GM18520 (cell line): ENCODE measurements around the gene RARA.
A peak's percentile ranks its signal among the peaks of the same experiment; 100 is the strongest.
"Not testable (repeated sequence)": the region's sequence is repeated elsewhere in the genome, so short reads cannot be mapped to it uniquely, and the experiment has no call there.

Experiments
- ATAC-seq: cut with Tn5 transposase; IDR thresholded peaks from one replicate; pipeline ENCODE4 v1.9.1; 2021; ENCODE audit not compliant: unreplicated experiment

RARA gene

DNA sequence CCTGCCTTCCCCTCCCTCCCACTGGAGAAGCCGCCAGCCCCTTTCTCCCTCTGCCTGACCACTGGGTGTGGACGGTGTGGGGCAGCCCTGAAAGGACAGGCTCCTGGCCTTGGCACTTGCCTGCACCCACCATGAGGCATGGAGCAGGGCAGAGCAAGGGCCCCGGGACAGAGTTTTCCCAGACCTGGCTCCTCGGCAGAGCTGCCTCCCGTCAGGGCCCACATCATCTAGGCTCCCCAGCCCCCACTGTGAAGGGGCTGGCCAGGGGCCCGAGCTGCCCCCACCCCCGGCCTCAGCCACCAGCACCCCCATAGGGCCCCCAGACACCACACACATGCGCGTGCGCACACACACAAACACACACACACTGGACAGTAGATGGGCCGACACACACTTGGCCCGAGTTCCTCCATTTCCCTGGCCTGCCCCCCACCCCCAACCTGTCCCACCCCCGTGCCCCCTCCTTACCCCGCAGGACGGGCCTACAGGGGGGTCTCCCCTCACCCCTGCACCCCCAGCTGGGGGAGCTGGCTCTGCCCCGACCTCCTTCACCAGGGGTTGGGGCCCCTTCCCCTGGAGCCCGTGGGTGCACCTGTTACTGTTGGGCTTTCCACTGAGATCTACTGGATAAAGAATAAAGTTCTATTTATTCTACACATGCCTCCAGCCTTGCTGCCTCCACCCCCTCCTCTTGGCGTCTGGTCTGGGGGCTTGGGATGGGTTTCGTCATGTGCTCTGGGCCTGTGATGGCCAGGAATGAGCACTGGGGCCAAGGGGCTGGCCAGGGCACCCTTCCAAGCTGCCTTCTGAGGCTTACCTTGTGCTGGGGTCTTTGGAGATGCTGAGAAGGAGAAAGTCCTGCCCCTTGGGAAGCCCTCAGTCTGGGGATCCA is 48.3 kb downstream of the RARA start:
- no peak for ATAC-seq

DNA sequence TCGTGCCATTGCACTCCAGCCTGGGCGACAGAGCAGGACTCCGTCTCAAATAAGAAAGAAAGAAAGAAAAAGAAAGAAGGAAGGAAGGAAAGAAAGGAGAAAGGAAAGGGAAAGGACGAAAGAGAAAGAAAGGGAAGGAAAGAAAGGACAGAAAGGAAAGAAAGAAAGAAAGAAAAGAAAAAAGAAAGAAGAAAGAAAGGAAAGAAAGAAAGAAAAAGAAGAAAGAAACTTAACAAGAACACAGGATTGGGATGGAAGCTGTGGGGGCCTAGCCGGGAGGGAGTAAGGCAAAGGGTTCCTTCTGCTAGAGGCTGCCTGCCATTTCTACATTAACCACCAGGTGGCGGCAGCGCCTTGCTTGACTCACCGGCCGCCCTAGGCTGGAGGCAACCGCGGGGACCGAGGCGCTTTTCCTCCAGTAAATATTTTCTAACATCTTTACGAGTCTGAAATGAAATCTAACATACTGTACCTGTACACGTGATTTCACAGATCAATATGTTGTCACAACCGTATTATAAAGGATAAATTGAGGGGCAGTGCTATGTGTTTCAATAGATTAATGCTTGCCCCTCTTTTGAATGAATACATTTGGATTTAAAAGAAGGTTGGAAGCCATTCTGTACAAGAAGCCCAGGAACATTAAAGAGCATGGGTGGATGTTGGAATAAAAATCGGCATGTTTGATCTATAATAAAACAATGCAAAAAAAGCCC is 49.5 kb downstream of the RARA start:
- ATAC-seq, result peak; percentile 36

DNA sequence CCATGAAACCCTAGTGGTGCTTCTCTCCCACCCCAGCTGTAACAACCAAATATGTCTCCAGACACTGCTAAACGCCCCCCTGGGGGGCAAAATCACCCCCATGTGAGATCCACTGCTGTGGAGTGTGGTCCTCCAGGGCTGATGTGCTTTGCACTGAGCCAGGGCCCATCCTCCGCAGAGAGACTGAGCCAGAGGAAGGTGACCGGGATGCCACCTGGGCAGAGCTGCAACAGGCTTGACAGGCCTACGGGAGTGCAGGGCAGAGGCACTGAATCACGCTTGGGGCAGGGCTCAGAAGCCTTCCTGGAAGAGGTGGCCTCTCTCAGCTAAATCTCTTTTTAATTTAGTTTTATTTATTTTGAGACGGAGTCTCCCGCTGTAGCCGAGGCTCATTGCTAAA is 51.1 kb downstream of the RARA start:
- ATAC-seq, result no peak

DNA sequence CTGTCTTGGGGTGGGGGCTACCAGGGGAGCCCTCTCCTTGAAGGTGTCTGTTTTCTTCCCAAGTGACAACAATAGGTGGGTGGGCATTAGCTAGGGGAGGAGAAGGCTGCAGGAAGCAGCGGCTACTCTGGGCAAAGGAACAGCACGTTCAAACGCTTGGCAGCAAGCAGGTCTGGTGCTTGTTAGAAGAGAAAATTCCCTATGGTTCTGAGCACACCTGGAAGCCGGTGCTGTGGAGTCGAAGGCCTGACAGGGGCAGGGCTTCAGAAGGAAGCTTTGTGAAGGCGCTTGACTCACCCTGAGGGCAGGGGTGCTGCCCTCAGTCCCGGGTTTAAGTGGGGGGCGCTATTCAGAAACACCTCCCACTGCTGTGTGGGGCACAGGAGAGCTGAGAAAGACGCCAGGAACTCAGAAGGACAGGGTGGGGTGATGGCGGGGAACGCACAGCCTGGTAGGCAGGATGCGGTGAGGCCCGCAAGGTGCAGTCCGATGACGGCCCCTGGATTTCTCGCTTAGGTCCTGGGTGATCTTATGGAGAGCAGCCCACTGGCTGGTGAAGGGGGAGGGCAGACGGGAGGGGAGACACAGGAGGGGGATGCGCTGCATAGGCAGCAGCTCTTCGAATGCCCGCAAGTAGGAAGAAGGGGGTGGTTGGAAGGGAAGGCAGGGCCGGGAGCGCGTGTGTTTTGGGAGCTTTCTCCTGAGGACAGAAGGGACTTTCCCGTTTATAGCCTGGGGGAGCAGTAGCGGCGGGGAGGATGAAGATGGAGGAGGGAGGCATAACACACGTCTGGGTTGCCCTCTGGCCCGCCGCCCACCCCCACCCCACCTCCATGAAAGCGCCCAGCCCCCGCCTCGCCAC is 52.3 kb downstream of the RARA start:
- no peak for ATAC-seq

DNA sequence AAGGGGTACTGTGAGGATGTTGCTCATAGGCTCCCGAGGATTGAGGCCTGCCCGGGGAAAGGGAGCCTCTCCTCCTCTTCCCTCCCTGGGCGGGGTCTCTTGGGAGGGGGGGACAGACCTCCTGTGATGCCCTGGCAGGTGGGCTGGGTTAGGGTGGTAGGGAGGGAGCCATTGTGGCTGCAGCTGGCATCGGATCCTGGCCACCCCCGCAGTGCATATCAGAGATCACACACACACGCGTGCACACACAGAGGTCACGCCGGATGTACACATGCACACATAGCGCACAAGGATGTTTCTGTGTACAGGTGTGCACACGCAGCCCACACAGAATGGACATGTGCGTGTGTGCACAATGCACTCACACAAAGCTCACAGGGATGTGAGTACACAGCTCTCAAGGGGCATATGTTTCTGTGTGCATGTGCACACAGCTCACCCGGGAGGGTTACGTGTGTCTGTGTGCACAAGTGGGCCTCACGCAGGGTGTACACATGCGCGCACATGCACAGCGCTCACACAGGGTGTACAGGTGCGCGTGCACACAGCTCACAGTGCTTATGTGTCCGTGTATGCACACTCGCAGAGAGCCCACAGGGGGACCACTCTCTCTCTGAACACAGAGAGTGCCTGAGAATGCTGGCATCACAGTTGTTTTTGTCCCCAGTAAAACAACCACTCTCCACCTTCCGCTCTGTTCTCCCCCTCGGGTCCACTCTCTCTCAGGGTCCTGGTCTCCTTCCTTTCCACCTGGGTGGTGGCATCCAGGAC is 53.1 kb downstream of the RARA start:
- ATAC-seq, result no peak

DNA sequence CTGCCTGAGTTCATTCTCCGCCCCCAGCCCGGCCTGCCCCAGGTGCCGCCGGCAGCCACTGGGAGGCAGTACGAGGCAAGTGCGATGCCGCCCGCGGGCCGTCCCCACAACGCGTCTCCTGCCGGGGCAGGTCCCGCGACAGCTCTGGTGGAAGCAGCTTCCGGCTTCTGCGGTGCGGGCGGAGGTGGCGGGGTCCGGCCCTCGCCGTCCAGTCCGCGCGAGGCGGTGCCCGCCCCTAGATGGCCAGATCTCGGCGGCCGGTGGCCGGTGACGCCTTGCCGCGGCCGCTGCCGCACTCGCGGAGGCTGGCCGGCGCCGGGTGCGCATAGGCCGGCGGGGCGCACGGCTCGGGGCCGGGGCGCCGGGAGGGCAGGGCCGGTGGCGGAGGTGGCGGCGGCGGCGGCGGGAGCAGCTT is 53.7 kb downstream of the RARA start:
- ATAC-seq, result peak; percentile 64

DNA sequence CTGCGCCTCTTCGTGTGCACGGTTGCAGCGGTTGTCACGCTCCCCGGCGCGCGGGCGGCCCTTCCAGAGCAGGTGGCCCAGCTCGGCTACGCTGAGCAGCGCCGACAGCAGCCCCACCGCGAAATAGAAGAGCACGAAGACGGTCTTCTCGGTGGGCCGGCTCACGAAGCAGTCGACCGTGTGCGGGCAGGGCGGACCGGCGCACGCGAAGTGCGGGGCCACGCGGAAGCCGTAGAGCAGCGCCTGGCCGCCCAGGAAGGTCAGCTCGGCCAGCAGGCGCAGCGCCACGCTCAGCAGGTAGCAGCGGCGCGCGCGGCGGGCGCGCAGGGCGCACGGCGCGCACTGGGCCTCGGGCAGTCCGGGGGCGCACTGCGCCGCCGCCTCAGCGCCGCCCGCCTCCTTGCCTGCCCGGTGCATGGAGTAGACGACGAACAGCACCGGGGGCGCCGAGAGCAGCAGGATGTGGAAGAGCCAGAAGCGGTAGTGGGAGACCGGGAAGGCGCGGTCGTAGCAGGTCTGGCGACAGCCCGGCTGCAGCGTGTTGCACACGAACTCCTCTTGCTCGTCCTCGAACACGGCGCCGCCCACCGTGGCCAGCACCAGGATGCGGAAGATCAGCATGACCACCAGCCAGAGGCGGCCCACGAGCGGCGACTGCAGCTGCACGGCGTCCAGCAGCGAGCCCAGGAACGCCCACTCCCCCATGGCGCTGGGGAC is 54.3 kb downstream of the RARA start:
- ATAC-seq, result no peak

DNA sequence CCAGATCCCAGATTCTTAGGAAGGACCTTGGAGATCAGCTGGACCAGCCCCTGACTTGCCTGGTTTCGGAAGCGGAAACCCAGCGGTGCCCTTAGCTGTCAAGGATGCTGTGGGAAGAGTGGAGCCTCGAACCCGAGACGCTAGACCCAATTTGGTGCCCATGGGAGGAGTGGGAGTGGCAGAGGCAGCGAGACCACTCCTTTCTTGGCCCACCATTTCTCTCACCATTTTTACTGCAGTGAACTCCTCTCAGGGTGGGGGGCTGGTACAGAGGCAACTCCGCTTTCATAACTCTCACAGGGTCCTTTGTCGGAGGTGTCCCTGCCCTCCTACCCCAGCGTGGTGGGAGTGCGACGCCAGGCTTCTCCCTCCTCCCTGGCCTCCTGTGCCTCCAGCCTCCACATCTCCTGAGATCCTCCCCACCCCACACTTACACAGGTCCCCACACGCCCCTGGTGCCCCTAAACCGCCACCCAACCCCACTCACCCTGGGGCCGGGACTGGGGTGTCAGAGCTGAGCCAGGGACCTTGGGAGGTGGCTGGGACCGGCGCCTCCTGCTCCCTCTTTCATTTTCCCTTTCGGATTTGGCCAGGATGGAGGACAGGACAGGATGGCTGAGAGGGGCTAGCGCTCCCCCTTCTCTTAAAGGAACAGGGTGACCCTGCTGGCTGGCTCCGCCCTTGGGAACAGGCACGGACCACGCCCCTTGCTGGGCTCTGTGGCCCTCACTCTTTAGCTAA is 55.3 kb downstream of the RARA start, which contains the start of gene GJD3:
GJD3 (minus strand) TSS at position 617 of the 741 bp plus-strand sequence. CDS start 922 bp downstream, outside the sequence.
- ATAC-seq, result no peak

DNA sequence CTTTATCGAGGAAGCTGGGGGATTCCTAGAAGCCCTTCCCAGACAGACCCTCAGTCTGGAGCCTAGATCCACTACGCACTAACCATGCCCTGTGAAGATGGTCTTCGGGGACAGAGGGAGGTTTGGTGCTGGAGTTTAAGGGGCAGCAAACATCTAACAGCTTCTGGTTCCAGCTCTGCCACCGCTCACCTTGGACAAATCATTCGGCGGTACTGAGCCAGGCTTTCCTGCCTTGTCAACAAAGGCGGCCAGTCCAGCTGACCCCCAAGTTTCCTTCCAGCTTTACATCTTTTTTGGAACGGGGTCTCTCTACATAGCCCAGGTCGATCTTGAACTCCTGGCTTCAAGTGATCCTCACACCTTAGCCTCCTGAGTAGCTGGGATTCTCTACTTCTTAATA is 55.9 kb downstream of the RARA start:
- no peak for ATAC-seq

DNA sequence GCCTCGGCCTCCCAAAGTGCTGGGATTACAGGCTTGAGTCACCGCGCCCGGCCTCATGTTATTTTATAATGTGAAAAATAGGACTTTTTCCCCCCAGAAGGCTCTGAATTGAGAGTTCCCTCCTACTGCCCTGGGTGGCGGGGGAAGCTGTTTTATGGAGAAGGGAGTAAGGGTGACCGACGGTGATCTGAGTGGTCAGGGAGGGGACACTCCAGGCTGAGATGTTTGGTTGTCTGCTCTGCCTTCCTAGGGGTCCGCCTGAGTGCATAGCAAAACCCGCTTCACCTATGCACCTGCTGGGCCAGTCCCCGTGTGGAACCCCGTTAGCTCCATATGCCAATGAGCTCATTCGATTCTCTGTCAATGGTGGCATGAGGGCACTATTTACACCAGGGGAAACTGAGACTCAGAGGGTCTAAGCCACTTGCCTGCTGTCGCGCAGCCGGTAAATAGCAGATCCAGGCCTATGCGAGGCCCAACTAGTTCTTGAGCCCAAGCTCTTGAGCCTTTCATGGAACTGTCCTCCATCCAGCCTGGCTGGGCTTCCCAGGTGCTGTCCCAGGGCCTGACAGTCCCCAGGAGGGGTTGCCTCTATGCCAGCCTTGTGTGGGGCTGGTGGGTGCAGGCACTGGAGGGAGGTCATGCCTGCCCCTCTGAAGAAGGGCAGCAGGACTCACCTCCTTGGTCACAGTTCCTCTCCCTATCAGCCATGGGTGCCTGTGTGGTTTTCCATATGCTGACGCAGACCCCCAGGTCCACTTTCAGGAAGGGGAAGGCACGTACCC is 57.3 kb downstream of the RARA start:
- ATAC-seq, result no peak

DNA sequence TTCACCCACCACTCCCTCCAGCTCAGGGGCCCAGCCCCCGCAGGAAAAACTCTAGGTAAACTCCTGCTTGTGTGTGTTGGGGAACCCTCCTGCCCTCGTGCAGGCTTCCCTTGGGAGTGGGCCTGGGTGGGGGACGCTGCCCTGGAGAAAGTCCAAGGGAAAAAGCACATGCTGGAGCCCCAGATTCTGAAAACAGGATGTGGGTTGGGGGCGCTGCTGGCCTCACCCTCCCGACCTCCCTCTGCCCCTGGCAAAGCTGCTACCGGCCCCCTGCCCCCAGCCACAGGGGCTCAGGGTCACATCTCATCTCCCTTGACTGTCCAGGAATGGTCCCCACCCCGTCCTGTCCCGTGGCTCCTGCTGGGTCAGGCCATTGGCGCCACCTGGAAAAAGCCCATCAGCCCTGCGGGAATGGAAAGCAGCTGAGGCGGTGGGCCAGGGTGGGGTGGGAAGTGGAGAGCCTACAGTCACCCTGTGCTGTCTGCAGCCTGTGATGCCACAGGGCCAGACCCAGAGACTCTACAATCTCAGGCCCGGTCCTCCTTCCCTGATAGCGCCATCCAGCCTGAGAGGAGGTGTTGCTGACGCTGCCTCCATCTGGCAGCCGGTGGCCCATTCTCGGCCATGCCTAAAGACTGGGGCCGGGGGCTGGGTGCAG is 58.0 kb downstream of the RARA start:
- ATAC-seq, result no peak

DNA sequence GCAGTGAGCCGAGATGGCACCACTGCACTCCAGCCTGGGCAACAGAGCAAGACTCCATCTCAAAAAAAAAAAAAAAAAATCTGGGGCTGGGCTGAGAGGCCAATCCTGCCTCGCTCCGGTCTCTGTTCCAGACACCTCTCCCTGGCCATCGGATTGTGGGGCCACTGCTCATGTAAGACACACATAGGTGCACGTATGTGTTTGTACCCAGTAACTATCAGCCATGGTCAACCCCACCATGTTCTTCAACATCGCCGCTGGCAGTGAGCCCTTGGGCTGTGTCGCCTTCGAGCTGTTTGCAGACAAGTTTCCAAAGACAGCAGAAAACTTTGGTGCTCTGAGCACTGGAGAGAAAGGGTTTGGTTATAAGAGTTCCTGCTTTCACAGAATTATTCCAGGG is 58.7 kb downstream of the RARA start:
- not testable (repeated sequence) for ATAC-seq

DNA sequence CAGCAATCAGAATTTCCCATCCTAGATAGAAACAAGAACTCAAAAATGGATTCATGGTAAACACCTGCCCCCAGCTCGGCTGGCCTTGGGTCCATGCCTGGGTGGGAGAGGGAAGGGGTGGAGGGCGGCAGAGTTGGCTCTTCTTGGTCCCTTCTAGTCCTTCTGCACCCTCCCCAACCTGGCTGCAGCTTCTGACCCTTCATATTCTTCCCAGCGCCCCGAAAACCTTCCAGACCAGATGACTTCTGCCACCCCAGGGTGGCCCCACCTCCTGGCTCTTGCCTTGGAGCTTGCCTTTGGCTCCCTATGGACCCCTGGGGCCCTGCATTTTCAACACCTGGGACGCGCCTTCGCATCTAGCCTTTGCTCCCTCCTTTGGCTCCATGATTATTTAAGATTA is 60.9 kb downstream of the RARA start:
- no peak for ATAC-seq

DNA sequence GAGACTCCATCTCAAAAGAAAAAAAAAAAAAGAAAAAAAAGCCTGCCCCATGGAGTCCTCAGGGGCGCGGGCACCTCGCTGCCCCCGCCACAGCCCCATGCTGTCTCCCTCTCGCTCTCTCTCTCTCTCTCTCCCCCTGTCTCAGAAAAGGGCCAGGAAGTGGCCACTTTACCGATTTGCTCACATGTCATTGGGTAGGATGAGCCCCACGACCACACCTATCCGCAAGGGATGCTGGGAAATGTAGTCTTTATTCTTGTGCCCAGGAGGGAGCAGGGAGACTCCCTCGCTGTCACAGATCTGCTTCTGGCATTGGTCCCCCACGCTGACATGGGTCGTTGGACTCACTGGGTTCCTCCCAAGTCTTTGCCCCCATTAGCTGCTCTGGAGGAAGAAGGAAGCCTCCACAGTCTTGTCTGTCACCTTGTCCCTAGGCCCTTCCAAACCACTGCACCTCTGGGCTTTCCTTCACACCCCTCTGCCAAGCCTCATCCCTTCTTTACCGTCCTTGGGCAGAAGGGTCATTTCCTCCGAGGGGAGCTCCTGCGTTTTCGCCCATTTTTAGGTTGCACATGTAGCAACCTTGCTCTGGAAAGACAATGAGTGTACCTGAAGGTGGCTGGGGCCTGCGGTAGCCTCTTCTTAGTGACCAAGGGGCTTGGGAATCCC is 62.4 kb downstream of the RARA start:
- ATAC-seq, result no peak

DNA sequence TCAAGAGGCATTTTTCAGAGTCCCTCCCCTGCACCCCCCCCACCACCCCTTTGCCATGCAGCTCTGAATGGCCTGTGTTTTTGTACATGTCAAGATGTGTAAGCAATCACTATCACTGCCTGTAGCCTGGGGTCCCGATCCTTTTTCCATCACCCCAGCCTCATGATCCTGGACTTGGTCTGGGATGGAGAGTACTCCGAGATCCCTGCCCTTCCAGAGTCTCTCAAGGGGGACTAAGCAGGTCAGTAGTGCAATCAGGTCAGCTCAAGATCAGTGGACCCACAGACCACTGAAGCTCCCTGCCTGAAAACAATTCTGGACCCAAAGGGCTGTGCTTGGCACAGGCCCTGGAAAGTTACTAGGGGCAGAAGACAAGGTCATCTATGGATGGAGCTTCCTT is 63.1 kb downstream of the RARA start:
- no peak for ATAC-seq

DNA sequence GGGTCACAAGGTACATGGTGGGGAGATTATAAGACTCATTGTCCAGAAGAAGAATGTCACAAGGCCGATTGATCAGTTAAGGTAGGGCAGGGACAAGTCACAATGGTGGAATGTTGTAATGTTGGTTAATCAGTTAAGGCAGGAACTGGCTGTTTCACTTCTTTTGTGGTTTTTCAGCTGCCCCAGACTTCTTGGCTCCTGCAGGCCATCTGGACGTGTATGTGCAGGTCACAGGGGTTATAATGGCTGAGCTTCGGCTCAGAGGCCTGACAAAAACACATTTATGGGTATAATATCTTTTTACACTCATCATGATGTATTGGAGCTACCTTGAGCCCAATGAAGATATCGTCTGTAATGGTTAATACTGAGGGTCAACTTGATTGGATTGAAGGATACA is 63.7 kb downstream of the RARA start:
- not testable (repeated sequence) for ATAC-seq

DNA sequence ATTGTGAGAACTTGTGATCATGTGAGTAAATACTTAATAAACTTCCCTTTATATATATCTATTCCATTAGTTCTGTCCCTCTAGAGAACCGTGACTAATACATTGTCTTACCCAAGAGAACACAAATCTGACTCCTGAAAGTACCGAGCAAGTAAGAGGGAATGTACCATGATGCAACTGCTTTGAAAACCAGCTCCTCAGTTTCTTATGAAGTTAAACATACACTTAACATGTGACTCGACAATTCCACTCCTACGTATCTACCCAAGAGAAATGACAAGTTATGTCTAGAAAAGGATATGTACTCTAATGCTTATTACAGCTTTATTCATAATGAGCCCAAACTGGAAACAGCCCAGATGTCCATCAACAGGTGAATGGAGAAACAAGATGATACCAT is 64.3 kb downstream of the RARA start:
- ATAC-seq, result no peak
